Inferior parietal cortex (tissue), 1 donor: ENCODE data around the gene HOXB5.

Experiments
- DNase-seq: peaks from one replicate; pipeline ENCODE4 v3.0.0-alpha.2; 2016; ENCODE audit errors: extremely low spot score

Gene HOXB5

DNA sequence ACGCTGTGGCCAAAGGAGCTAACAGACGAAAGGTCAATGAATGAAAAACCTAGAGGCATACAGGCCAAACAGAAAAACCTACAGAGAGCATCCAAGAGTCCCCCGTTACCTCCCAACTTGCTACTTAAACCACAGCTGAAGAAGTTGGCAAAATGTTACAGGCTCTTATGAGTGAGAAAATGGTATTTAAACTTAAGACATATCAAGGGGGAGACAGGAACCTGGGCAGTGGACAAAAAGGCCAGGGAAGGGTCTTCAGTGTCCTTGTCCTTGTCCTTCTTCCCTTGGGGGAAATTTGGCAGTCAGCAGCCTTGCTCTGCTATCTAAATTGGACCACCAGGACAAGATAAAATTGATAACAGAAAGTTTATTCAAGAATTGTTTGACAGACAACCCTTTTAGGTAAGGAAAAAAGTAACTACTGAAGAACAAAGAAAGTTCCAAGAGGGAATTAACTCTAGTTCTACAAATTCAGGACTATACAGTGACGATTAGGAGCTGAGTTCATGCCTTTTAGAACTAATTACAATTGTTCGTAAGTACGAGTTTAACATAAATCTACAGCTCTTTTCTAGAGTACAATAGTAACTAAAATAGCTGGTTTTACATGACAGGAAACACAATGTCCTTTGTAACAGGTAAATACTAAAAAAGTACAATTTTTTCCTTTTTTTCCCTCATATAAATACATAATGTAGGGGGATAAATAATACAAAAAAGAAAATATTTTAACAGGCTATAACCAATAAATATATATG lies 44.9 kb downstream of the HOXB5 start:
- DNase-seq, result no peak

DNA sequence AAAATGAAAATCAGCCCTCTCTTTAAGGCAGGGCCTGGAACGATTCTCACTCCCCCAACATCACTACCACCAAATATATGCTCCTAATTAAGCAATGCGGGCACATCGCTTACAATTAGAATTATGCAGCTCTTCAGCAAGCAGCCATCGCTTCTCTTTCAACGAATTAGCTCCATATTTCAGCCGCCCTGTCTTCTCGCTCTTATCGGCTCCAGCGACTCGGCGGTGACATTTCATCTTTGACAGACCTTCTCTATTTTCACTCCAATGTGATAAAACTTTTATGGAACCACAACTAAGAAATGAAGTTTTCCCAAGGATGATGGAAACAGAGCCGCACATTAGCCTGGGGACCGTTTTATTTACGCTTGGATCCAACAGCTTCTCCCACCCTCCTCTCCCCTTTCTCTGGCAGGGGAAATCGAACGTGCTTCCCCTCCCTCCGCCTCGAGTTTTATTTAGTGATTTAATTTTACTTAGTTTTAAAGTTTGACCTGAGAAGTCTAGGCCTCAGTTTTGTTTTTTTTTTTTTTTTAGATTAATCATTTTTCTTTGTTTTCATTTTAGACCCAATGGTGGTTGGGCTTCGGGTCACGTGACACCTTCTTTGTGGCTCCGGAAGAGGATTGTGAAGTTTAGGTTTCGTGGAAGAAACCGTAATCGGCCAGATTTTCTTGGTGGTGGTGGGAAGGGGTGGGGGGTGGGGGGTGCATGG lies 45.6 kb downstream of the HOXB5 start:
- no peak for DNase-seq

DNA sequence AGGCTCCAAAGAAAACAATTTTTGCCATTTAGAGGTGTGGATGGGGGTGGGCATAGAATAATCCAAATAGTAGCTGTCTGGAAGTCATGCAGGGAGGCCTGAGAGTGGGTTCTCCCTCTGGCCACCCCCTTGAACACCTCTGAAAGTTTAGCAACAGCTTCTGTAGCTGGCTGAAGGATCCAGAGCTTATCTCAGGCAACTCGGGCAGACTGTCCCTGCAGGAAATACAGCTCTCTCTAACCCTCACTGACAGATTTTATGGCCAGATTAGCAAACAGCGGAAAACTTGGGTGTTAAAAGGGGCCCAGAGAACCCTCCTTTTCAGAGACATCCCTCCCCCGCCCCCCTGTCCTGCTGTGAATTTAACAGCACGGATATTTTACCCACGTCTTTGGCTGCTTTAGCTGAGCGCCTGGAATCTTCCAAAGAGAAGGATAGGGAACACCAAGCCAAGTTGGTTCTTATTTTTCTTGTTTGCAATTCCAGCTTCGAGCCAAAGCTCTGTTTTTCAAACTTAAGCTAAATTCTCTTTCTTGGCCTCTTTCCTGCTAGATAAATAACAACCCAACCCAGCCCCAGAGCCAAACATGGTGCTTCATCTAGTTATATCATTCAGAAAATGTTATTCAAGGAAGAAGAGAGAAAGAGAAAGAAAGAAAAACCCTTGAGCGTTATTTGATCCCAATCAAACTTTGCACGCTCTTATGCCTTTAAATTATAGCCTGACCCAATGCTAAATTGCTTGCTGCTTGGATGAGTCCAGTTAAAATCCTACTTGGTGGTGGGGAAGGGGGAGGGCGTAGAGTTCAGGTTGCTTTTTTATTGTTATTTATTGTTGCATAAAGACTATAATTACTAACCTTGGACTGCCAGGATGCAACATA lies 46.4 kb downstream of the HOXB5 start:
- peak; percentile 9 for DNase-seq

DNA sequence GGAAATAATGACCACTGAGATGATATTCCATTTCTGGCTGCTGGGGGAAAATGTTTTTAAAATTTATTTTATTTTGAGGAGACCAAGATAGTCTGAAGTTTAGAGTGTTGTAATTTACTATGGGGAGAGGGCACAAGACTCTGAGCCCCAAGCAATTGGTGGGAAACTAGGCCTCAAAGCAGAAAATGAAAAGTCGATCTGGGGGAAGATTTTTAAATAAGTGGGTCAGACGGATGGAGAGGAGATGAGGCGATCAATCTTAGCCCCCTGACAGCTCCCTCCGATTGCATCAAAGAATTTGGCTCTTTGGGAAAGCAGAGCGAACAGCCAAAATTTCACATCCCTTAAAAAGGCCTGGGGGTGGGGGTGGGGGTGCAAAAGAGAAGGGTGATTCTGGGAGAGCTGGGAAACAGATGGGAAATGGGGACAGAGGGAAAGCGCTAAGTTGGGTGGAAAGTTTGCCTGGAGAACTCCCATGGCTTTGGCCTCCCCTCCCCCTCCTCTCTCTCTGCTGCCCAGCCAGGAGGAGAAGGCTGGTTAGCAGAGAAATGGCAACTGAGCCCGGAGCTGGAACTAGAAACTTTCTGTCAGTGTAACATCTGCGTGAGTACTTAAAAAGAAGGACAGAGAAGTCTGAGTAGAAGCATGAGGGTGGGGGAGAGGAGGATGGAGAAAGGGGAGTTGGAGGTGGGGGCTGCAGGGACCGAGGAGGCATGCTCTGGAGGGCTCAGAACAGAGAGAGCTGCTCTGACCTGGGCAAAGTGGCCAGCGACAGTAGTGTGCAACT lies 47.2 kb downstream of the HOXB5 start:
- no peak for DNase-seq

DNA sequence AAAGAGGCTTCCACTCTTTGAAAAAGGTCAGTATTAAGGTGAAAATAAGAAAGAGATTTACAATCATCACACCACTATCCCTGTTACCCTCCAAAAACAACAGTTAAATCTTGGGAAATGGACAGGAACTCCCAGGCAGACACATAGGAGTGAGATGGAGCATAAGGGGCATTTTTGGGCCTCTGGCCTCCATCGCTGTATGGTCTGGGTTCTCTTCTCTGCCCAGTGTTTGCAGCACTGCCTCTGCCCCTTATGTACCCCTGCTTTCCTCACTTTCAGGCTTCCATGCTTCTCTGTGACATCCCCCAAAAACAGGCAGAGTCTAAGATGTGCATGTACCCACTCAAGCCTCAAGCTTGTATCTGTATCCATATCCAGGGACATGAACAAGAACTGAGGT lies 48.0 kb downstream of the HOXB5 start:
- no peak for DNase-seq

DNA sequence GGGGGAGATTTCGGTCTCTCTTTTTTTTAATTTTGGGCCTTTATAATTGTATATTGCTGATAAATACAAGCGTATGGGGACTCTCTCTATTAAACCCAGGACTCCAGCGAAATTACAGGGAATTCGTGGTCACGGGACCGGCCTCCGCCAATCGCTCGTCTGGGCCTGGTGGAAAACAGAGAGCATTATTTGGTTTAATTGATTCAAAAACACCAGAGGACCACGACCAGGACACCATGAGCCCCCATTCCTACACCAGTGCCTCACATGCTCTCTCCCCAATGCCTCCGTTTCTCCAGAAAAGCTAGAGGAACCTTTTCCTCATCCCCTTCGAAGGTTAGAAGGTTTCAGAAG lies 48.6 kb downstream of the HOXB5 start, which contains the start of gene HOXB2:
Gene HOXB2 (minus strand): TSS at position 88 of the 354 bp plus-strand sequence. CDS start 198 bp downstream, outside the sequence.
- no peak for DNase-seq

DNA sequence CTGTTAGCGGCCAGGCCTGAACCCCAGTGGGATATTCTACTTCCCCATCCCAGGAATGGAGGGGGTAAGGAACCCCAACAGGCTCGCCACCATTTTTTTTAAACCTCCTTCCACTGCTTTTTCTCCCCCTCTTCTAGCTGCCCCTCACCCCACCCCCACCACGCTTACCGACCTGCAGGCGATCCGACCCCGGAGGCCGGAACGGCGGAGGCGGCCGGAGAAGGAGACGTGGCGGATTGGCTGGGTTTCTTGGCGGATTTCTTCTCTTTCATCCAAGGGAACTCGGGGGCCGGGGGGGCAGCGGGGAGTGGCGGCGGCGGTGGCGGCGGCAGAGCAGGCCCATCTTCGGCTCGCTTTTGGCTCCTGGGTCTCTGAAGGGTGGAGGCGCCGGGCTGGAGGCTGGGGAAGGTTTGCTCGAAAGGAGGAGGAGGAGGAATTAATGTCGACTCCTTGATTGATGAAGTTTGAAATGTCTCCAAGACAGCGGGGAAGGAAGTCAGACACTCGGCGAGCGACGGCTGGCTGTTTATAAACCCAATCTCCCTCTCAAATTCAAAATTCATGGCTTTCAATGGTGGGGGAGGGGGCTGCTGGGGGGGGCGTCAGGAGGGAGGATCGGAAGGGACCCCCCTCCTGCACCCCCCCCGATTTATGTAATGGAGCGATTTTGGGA lies 49.1 kb downstream of the HOXB5 start:
- no peak for DNase-seq

DNA sequence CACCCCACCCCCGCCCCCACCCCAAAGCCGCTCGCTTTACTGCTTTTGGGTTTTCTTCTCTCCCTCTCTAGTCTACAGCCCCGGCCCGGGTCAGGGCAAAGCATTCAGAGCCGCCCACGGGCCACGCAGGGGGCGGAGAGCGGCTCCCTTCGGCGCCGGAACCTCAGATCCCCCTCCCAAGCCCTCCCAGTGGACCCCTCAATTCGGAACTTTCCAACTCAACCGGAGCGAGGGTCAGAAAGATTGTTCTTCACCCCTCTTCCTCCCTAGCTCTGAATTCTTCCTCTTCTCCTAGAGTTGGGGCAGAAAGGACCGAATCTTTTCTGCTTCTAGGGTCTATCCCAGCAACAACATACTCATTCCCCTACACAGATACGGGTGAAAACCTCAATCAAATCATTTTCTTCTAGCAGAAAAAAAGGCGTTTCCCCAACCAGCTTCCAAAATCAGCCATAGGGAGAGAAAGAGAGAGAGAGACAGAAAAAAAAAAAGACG lies 49.7 kb downstream of the HOXB5 start:
- DNase-seq, result no peak

DNA sequence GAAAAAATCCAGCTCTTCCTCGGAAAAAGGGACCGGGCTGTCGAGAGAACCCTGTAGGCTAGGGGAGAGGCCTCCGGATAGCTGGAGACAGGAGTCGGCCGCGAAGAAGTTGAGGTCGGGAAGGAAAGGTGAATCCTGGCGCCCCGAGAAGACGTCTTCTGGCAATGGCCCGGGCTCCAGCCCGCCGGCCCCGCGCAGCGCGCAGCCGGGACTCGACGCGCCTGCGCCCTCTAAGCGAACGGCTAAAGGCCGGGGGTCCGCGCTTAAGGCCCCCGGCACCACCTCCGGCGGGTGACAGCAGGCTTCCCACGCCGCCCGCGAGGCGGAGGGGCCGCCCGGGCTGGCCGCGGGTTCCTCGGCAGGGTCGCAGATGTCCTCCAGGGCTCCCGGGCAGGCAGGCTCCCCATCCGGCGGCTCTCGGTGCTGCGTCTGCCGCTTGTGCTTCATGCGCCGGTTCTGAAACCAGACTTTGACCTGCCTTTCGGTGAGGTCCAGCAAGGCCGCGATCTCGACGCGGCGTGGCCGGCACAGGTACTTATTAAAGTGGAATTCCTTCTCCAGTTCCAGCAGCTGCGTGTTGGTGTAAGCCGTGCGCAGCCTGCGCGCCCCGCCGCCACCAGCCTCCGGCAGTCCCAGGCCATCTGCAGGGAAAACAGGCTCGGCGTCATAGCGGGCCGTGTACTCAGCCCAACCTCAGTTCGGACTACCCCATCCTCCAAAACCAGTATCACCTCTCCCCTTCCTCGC lies 50.3 kb downstream of the HOXB5 start:
- DNase-seq, result no peak

DNA sequence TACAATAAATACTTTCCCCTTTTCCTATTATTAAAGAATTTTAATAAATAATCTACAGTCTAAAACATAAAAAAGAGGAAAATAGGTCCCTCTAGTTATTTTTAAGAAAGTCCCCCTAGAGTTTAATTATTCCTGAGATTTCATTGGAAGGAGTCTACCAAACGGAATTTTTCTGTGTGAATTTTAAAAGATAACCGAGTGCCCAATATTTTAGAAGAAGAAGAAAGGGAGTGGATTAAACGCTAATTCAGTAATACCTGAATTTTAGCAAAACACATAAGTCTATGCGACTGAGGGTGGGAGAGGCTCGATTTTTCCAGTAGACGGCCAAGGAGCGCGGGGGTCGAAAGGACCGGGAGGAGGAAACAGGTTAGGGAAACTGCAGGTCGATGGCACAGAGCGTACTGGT lies 50.9 kb downstream of the HOXB5 start:
- no peak for DNase-seq

DNA sequence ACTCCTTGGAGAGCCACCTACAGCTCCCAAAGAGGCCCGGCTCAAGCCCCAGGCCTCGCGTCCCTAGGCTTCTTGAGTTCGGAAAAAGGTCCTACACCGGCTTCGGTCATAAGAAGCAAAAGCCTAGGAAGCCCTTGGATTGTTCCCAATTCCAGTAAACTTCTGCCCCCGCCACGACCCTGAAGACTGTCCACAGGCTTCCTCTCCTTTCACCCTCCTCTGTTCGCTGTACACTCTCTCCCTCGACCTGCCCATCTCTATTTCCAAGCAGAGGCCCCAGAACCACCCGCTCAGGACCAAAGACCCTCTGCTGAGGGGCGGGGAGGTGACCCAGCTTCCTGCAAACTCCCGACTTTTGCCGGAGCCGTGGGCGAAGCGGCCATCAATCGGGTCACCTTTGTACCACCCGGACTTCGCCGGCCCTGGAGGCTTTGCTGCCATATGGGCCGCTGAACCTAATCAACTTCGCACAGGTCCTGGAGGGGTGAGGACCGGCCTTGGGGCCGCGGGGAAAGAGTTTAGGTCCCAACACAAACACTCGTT lies 51.4 kb downstream of the HOXB5 start:
- DNase-seq, result no peak

DNA sequence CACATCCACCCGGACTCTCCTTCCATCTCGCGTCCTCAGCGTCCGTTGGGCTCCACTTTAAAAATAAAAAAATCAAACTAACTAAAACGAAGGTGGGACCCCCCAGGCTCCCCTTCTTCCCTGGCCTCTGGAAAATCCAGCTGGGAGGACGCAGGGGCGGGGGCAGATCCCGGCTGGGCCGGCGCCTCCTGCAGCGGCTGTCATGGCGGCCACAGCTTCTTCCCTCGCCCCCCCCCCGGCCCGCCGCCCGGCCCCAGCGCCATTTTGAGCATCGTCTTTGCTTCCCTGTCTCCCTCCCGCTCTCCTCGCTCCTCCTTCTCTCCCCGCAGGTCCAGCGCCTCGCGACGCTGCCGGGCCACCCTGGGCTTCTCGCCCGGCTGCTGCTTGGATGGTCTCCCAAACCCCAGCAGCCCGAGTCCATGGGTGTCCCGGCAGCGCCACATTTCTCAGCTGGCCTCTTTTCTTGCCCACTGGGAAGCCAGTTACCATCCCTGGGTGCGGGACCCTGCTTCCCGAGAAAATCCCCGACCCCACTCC lies 51.9 kb downstream of the HOXB5 start:
- DNase-seq, result no peak
